Loucy (cell line): Measurements from ENCODE around the gene MYG1.

Source experiments
- H2AFZ ChIP-seq: fragments of 200-600 bp; sonication (generic); 2 replicates; pipeline ENCODE4 v1.6.0; 2016; ENCODE audit warnings: antibody characterized with exemption, mild to moderate bottlenecking, low read length, moderate library complexity
- H3F3A ChIP-seq: fragments of 200-600 bp; 2 replicates; pipeline ENCODE4 v1.6.0; 2016; ENCODE audit warnings: antibody characterized with exemption, low read depth, mild to moderate bottlenecking
- H3K27me3 ChIP-seq: fragments of 200-600 bp; sonication (generic); 2 replicates; pipeline ENCODE4 v1.6.1; 2014; ENCODE audit warnings: low read length, mild to moderate bottlenecking; ENCODE audit not compliant: insufficient read depth, poor library complexity, severe bottlenecking
- H3K36me3 ChIP-seq: fragments of 200-600 bp; sonication (generic); 2 replicates; pipeline ENCODE4 v1.6.1; 2016; ENCODE audit warnings: low read length; ENCODE audit not compliant: insufficient read depth
- H3K4me1 ChIP-seq: fragments of 200-600 bp; sonication (generic); 2 replicates; pipeline ENCODE4 v1.5.1; 2014; ENCODE audit warnings: low read length, mild to moderate bottlenecking; ENCODE audit not compliant: insufficient read depth, poor library complexity, severe bottlenecking
- H3K4me2 ChIP-seq: fragments of 200-600 bp; sonication (generic); 2 replicates; pipeline ENCODE4 v1.6.0; 2014; ENCODE audit warnings: antibody characterized with exemption, low read length, low read depth, mild to moderate bottlenecking; ENCODE audit not compliant: poor library complexity, severe bottlenecking
- H3K4me3 ChIP-seq: fragments of 200-600 bp; sonication (generic); 2 replicates; pipeline ENCODE4 v1.5.1; 2014; ENCODE audit warnings: low read length, mild to moderate bottlenecking, mixed read lengths; ENCODE audit not compliant: poor library complexity, severe bottlenecking
- H3K79me2 ChIP-seq: fragments of 200-600 bp; sonication (generic); 2 replicates; pipeline ENCODE4 v1.6.1; 2014; ENCODE audit warnings: low read length; ENCODE audit not compliant: insufficient read depth
- H3K9ac ChIP-seq: fragments of 200-600 bp; sonication (generic); 2 replicates; pipeline ENCODE4 v1.6.0; 2014; ENCODE audit warnings: mild to moderate bottlenecking, low read depth, low read length, moderate library complexity; ENCODE audit not compliant: poor library complexity, severe bottlenecking
- H3K9me2 ChIP-seq: fragments of 200-600 bp; sonication (generic); replicated peaks from 2 replicates; pipeline ENCODE4 v1.6.1; 2016; ENCODE audit warnings: low read depth, low read length, mixed read lengths
- H3K9me3 ChIP-seq: fragments of 200-600 bp; sonication (generic); 2 replicates; pipeline ENCODE4 v1.6.1; 2014; ENCODE audit warnings: mild to moderate bottlenecking, antibody characterized with exemption, low read length, low read depth; ENCODE audit not compliant: insufficient read depth
- H4K20me1 ChIP-seq: fragments of 200-600 bp; sonication (generic); 2 replicates; pipeline ENCODE4 v1.6.0; 2014; ENCODE audit warnings: antibody characterized with exemption, low read length, mild to moderate bottlenecking; ENCODE audit not compliant: insufficient read depth, poor library complexity, severe bottlenecking
- EZH2phosphoT487 ChIP-seq: fragments of 200-600 bp; IDR thresholded peaks from 2 replicates; pipeline ENCODE4 v1.6.1; 2018; ENCODE audit warnings: antibody characterized with exemption, mild to moderate bottlenecking, moderate library complexity, borderline replicate concordance
- TF ChIP-seq, protein P1 (sequence below): fragments of 200-600 bp; sonication (generic); conservative IDR thresholded peaks from 2 replicates; pipeline ENCODE4 v1.5.1; 2014; ENCODE audit warnings: mild to moderate bottlenecking, antibody characterized with exemption, low read length

Gene MYG1

DNA sequence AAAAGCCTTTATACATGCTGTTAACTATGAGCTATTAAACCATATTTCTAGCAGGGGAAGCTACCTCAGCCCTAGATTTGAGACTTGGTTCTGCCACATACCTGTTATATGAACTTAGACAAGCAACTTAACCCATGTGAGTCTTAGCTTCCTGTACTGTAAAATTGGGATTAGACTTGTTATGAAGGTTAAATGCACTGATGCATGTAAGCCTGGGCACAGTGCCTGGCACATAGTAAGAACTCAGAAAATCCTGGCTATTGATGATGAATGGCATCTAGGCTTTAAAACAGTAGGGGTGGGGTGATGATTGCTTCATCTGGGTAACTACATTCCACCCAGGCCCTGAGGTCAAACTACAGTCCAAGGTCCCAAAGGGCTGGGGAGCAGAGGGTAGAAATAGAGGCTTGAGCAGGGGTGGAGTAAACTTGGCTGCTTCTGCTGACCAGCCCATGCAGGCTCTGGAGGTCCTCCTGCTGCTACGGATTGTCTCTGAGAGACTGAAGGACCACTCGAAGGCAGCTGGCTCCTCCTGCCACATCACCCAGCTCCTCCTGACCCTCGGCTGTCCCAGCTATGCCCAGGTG, 20.1 kb upstream of the MYG1 start:
- Histone ChIP-seq H3K4me2 (no peak overlapping the region), H2AFZ (no peak overlapping the region), H3F3A (no peaks in the 10 kb centered on the region), H3K9me2 (no peaks in the 10 kb centered on the region), H3K27me3 (no peaks in the 10 kb centered on the region), H3K36me3 (peaks cover 70% of the 10 kb centered on the region; the same call in 1 of the 2 replicates), H3K79me2 (no peaks in the 10 kb centered on the region), H3K9me3 (no peaks in the 10 kb centered on the region), H3K9ac (no peak overlapping the region), H3K4me1 (no peaks in the 10 kb centered on the region), H3K4me3 (no peak overlapping the region), H4K20me1 (no peaks in the 10 kb centered on the region)
- TF ChIP-seq EZH2phosphoT487 = no peak
- TF ChIP-seq, protein P1, sequence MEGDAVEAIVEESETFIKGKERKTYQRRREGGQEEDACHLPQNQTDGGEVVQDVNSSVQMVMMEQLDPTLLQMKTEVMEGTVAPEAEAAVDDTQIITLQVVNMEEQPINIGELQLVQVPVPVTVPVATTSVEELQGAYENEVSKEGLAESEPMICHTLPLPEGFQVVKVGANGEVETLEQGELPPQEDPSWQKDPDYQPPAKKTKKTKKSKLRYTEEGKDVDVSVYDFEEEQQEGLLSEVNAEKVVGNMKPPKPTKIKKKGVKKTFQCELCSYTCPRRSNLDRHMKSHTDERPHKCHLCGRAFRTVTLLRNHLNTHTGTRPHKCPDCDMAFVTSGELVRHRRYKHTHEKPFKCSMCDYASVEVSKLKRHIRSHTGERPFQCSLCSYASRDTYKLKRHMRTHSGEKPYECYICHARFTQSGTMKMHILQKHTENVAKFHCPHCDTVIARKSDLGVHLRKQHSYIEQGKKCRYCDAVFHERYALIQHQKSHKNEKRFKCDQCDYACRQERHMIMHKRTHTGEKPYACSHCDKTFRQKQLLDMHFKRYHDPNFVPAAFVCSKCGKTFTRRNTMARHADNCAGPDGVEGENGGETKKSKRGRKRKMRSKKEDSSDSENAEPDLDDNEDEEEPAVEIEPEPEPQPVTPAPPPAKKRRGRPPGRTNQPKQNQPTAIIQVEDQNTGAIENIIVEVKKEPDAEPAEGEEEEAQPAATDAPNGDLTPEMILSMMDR = no peak

DNA sequence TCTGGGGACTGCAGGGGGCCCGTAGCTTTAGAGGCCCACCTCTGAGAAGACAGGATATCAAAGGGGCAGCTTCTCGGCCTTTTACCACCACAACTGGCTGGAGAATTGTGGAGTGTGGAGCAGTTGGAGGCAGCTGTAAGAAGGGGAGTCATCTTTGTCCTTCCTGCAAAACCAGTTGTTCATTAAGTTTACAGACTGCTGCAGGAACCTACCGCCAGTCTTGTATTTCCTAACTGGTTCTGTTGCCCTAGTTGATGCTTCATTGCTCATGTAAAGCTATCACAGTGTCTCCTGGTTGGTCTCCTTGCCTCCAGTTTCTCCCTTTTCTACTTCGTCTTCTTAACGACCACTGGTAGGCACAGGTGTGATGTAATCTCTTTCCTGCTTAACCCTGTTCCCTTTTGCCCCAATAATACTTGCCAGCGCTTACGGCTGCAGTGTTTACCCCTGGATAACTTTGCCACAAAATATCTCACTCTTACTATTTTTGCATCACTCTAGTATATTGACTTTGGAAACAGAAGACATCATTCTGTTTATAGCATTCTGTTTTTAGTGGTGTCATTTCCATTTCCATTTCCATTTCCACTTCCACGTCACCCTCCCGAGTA, 19.5 kb upstream of the MYG1 start:
- Histone ChIP-seq H2AFZ (no peak overlapping the region), H3F3A (no peaks in the 10 kb centered on the region), H3K79me2 (no peaks in the 10 kb centered on the region), H3K4me3 (no peak overlapping the region), H3K9ac (no peak overlapping the region), H3K36me3 (peaks cover 74% of the 10 kb centered on the region; the same call in 1 of the 2 replicates), H3K27me3 (no peaks in the 10 kb centered on the region), H3K4me2 (no peak overlapping the region), H3K9me2 (no peaks in the 10 kb centered on the region), H4K20me1 (no peaks in the 10 kb centered on the region), H3K9me3 (no peaks in the 10 kb centered on the region), H3K4me1 (no peaks in the 10 kb centered on the region)
- TF ChIP-seq, protein P1 = no peak
- no peak for TF ChIP-seq EZH2phosphoT487

DNA sequence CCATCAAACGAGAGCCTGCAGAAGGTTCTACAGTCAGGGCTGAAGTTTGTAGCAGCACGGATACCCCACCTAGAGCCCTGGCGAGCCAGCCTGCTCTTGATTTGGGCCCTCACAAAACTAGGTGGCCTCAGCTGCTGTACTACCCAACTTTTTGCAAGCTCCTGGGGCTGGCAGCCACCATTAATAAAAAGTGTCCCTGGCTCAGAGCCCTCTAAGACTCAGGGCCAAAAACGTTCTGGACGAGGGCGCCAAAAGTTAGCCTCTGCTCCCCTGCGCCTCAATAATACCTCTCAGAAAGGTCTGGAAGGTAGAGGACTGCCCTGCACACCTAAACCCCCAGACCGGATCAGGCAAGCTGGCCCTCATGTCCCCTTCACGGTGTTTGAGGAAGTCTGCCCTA, 13.0 kb upstream of the MYG1 start:
- Histone ChIP-seq H3K79me2 (no peaks in the 10 kb centered on the region), H3K4me3 (no peak overlapping the region), H3K9ac (no peak overlapping the region), H3F3A (no peaks in the 10 kb centered on the region), H3K4me1 (no peaks in the 10 kb centered on the region), H3K9me3 (no peaks in the 10 kb centered on the region), H4K20me1 (no peaks in the 10 kb centered on the region), H3K9me2 (no peaks in the 10 kb centered on the region), H3K4me2 (no peak overlapping the region), H3K27me3 (no peaks in the 10 kb centered on the region), H2AFZ (no peak overlapping the region), H3K36me3 (peaks cover 66% of the 10 kb centered on the region; the same call in 1 of the 2 replicates)
- TF ChIP-seq, protein P1 = no peak
- TF ChIP-seq EZH2phosphoT487 = no peak
